Suppressor macrophage treated with lipopolysaccharide for 1 hour (primary cell): ENCODE measurements around the gene TSKU.

ENCODE experiments used
- DNase-seq, 3 donors: peaks; one replicate each; pipeline ENCODE4 v3.0.0-alpha.2; 2020 to 2022

TSKU gene

GRCh38 chr11:76770642-76771445 is 12.3 kb upstream of the TSKU start:
- no peak for DNase-seq

DNA sequence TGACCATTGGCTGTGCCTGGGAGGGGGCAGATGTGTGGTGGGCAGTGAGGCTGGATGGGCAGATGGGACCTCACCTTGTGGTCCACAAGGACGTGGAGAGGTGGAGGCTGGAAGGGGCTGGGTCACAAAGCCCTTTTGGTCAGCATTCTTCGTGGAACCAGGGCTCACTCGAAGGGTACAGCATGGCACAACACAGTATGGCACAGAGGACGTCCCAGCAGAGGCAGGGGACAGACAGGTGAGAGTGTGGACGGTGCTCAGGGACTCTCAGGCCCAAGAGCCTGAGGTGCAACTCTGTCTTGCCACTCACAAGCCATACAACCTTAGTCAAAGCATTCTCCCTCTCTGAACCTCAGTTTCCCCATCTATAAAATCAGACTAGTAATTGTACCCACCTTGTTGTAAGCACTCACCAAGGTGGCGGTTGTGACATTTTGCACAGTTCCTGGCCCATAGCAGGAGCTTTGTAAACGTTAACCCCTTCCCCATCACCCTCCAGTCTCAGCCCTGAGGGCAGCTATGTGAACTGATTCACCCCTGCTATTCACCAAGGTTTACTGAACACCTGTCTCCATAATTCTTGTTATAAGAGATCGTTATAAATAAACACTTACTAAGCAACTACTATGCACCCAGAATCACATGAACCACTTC is 11.6 kb upstream of the TSKU start:
- no peak for DNase-seq

GRCh38 chr11:76772100-76772782 is 10.9 kb upstream of the TSKU start:
- no peak for DNase-seq

GRCh38 chr11:76772783-76773106 is 10.4 kb upstream of the TSKU start:
- no peak for DNase-seq

GRCh38 chr11:76773921-76774361 is 9.2 kb upstream of the TSKU start:
- DNase-seq: no peak

GRCh38 chr11:76776472-76776871 is 6.7 kb upstream of the TSKU start:
- no peak for DNase-seq

- DNase-seq: no peak
Measured at GRCh38 chr11:76777305-76777704, 5.9 kb upstream of the TSKU start.

DNA sequence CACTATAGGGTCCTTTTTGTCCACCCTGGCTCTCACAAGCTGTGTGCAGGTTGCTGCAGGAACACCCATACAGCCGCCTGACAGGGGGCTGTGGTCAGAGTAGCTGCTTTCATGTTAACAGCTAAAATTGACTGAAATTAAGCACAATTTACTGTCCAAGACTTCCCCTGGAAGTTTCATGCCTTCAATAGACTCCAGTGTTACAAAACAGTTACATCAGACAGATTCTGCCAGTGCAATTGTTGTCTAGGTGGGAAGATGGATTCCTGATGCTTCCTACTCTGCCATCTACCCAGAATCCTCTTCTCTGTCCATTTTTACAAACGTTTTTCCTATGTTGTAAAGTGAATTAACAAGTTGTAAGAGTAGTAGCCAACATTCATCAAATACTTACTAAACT is 5.3 kb upstream of the TSKU start:
- no peak for DNase-seq

DNA sequence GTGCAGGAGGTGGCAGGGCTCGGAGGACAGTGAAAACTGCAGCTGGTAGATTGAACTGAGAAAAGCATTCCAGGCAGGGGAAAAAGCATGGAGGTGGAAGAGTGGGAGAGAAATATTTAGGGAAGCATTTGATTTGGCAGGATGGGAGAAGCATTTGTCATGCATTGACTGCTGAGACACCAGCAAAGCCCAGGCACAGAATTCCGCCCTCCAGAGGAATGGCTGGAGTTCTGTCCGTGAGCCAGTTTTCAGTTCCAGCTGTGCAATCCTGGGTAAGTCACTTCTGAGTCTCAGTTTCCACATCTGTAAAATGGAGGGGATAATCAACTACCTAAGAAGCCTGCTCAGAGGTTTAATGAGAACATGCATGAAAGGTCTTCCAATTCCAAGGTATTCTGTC is 4.3 kb upstream of the TSKU start:
- DNase-seq: no peak

DNA sequence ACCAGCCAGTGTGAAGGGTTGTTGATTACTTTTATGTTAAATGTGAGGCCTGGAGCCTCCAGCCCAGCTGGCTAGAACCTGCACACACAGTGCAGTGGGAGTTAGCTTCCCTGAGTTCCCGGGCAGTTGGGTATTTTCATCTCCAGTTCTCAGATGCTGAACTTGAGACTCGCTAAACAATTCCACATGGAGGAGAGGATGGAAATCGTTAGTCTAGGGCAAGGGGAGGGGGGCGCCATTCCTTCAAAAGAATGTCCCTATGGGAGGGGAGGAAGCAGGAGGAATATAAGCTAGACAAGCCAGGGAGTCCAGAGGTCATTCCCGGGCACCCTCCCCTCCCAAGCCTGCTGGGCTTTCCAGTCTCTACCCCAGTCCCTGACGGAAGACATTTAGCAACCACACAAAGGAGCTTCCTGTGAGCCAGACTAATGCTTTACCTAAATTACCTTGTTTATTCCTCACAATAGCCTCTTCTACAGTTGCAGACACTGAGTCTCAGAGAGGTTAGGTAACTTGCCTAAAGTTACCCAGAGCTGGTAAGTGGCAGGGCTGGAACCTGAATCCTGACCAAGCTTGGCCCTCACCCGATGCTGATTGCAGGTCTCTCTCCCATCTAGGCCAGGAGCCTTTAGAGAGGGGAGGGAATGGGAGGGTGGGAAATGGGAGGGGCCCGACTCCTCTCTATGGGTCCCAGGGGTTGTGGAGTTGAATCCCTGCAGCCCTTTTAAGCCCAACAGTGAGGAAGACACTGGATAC is 1.9 kb upstream of the TSKU start:
- no peak for DNase-seq

DNA sequence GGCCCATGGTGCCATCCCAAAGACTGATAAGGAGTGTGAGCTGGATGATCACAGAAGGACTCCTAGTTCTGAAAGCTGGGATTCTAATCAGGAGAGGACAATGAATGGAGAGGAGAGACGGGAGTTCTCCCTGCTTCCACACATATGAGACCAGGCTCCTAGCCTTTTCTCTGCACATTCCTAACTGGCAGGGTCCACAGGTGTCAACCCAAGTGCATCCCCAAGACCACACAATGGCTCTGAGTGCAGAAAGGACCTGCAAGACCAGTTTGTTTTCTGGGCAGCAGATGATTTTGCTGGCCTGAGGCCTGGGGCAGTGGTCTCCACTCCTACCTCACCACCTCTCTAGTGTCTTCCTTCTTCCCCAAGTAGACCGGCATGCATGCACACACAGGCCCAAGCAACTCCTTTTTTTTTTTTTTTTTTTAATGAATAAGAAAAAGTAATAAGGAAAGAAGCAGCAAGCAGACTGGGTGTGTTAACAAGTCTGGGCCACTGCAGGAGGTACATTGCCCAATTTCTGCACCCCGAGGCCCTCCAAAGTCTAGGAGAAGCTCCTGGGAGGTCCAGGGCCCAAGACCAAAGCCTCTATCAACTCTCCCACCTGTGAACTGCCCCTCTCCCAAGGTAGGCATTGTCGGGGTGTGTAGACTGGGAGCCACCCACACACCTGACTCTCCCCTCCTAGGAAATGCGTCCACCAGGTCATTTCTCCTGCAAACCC is 1.2 kb upstream of the TSKU start:
- DNase-seq: no peak

- DNase-seq: peak; percentile 40 to 76 (median 58)
Measured at GRCh38 chr11:76782531-76783293, 444 bp upstream of the TSKU start.

GRCh38 chr11:76783896-76784813 is 999 bp downstream of the TSKU start:
- peak; percentile 64 to 77 (median 67) for DNase-seq

GRCh38 chr11:76785513-76785912 is 2.4 kb downstream of the TSKU start:
- no peak for DNase-seq

DNA sequence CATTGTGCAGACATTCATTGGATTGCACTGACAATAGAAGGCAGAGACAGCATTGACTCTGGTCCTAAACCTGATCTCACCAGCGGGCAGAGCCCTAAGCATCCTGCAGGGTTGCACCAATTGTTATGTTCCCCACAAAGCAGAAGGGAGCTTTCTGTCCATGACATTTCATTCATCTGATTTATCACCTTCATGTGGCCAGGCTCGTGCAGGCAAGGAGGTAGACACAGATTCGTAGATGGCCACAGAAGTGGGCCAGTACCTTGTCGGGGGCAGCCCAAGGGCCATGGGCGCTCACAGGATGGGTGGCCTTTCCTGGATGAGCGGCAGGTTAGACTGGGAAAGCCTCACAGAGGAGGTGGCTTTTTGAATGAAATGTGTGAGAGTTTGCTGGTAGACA is 2.9 kb downstream of the TSKU start:
- DNase-seq: no peak

DNA sequence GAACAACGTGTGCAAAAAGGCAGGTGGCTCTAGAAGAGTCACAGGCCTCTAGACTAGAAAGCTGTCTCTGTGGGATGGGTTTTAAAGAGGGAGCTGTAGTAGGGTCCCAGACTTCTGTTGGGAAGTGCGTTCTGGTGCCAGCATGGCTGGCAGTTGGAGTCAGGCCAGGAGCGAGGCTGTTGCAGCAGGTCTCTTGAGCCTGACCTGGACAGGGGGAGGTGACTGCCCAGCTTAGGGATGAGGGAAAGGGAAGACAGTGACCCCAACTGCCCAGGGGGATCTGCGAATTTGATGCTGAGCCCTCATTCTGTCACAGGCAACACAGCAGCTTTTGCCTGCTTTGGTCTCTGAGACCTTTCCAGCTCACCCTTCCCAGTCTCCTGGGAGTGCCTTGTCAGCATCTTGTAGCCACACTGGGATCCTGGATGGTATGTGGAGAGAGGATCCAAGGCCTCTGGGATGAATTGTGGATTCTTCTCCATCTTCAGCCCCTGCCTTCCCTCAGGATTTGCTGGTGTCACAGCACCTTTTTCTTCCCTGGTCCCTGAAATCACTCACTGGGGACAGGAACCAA is 3.4 kb downstream of the TSKU start:
- no peak for DNase-seq

- no peak for DNase-seq
Measured at GRCh38 chr11:76787271-76787670, 4.1 kb downstream of the TSKU start.

DNA sequence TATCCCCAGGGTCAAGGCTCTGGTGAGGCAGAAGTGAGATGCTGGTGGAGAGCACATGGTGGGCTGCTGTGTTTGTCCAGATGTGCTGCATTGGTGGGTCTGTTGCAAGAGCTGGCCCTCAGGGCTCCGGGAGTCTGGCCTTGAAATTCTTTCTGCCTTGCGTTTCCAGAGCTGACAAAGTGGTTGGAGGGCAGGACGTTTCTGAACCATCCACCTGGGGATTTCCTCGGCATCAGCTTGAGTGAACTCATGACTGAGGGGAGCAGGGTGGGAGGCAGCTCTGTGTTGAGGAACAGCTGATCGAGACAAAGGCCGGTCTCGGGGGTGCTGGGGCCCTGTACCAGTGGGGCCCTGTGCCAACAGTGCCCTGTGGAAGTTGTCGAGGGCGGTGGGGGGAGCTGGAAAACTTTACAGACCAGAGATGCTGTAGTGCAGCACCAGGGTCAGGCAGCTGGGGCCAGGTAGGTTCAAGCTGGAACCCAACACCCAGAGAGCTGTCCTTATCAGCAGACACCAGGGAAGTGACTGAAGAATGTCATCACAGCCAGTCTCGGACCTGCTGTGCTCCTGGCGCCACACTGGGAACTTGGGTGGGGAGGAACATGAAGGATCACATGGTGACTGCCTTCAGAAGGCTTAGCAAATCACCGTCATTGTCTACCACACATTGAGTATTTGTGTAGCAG is 4.9 kb downstream of the TSKU start:
- no peak for DNase-seq

DNA sequence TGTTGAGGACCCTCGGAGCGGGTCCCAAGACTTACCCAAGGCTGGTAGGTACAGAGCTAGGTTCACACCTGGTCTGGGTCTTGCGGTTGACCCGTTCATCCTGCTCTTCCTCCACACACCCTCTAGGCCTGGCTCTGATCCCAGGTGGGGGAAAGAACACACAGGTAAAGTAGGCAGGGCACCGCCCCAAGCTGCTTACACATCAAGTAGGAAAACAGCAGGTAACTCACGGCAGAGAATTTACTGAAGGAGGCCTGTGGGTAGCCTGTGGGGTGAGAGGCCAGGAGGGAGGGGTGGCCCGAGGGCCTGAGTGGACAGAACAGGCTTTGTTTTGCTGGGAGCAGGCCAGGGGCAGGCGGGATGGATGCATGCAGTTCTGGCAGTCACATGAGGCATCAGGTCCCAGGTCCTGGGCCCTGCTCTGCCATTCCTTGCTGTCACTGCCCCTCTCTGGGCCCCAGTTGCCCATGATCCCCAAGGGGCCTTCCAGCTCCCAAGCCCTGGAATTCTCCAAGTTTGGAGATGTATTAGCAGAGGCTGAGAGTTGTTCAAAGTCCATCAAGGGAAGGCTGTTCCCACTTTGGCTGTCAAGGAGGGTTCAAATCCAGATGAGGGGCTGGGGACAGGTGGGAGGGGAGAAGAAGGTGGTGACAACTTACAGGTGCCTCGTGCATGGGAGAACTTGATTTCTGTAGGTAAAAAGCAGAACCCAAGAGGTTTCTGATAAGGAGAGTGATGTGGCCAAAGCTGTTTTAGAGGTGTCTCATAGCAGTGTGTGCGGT is 5.7 kb downstream of the TSKU start:
- DNase-seq: no peak
